Sciatic nerve (tissue), 2 donors: ENCODE data around the gene APBA2. TPM values are rescaled to one million over a fixed set of nuclear protein-coding genes. Genes with fewer than 3 reads are reported as not detected.
A peak's percentile ranks its signal among the peaks of the same experiment; 100 is the strongest.
"Not testable (repeated sequence)": the region's sequence is repeated elsewhere in the genome, so short reads cannot be mapped to it uniquely, and the experiment has no call there.

Experiments used
- ATAC-seq: fragments of 200-7000 bp; cut with Tn5 transposase; one replicate; pipeline ENCODE4 v1.9.1; 2020; ENCODE audit warnings: mild to moderate bottlenecking, moderate library complexity
- DNase-seq: peaks from one replicate; pipeline ENCODE4 v3.0.0-alpha.2; 2020; ENCODE audit warnings: low spot score
- intact Hi-C: fragments of 100-400 bp; cut with DNase I; formaldehyde crosslinking; loops from one replicate; pipeline ENCODE4 v1.14.2; 2022
- total RNA-seq: library from RNA; stranded (reverse); fragmentation: NEBNext Ultra II Directional; extraction: Animal tissue kit (Norgen Biotek cat#: 25700); gene quantifications from one replicate; pipeline ENCODE4 v1.2.1, GENCODE V29; 2021
- donor health status: DM: no; HTN: no; CAD: no.
- donor health status: DM: no; HTN: no; CAD: no.

APBA2 gene
- total RNA-seq, 1 donor from 2014 or later, result 3.5 TPM

DNA sequence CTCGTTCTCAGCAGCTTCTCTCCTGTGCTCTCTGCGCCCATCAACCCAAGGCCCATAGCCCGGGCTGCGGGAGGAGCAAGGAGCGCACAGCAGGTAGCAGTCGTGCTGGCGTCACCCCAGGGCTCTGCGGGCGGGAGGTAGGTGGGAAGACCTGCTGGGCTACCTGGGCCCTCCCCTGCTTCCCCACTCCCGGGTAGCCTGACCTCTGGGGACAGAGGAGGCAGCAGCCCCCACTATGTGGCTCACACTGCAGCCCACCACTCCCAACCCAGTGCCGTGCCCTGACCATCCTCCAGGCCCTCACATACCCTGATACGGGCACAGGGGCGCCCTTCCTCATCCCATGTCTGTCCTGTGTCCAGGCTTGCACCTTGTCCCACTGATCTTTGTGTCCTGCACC lies 212.9 kb downstream of the APBA2 start:
- DNase-seq, result no peak
- ATAC-seq, result no peak
- intact Hi-C loops, result no loop called here

DNA sequence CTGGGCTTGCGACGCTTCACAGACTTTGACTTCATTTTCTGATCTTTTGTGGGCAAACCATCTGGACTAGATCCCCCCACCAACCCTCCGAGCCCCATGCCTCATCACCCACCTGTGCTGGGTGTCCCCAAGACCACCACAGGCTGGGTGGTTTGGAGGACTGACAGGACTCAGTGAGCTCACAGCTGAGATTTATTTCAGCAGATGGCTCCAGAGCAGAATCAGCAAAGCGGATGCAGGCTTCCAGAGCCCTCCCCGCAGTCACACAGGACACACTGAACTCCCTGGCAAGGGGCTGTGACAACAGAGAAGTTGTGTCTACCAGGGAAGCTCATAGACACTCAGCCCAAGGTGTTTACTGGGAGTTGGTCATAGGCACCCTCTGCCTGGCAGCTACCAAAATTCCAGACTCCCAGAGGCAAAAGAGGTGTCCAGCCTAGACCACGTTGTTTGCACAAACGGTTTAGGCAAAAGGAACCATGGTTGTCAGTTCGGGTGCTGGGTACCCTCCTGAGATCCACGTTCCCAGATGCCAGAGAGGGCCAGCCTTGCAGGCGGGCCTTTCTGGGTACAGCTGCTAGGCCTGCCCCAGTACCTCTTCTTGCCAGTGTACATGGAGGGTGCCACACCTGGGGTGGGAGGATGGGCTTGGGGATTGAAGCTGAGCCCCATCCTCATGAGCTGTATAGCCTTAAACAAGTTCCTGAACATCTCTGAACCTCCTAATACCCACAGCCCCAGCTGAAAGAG lies 213.5 kb downstream of the APBA2 start:
- intact Hi-C loops, result no loop called here
- ATAC-seq (no peak), DNase-seq (no peak)

DNA sequence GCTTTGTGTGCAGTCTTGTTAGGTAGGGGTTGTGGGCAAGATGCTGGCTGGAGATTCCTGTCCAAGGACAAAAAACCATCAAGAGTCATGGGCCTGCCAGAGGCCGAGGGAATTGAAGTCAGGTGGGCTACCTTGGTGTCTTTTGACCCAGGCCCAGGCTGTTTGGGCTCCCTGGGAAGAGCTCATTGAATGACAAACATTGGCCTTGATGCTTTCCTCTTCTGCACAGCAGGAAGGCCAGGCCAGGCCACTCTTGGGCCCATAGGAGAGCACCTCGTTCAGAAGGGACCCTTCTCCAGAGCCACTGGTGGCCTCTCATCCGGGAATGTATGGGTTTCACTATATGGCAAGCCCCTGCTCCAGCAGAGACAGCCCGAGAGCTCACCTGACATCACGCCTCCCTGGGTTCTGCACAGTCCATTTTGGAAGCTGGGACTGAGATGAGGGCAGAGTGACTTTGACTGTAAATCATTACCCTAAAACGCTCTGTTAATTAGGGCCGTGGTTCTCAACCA lies 214.8 kb downstream of the APBA2 start:
- ATAC-seq, result no peak
- intact Hi-C loops, result no loop called here
- DNase-seq, result no peak

DNA sequence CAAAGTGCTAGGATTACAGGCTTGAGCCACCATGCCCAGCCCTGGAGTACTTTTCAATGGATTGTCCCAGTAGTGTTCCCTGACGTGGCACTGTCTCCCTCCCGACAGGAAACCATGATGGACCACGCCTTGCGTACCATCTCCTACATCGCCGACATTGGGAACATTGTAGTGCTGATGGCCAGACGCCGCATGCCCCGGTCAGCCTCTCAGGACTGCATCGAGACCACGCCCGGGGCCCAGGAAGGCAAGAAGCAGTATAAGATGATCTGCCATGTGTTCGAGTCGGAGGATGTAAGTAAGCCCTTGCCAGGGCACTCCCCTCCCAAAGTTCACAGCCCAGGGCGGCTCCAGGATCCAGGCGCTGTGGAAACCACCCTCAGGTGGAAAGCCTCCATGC lies 215.7 kb downstream of the APBA2 start:
- DNase-seq (no peak), ATAC-seq (no peak)
- intact Hi-C loops, result no loop called here

DNA sequence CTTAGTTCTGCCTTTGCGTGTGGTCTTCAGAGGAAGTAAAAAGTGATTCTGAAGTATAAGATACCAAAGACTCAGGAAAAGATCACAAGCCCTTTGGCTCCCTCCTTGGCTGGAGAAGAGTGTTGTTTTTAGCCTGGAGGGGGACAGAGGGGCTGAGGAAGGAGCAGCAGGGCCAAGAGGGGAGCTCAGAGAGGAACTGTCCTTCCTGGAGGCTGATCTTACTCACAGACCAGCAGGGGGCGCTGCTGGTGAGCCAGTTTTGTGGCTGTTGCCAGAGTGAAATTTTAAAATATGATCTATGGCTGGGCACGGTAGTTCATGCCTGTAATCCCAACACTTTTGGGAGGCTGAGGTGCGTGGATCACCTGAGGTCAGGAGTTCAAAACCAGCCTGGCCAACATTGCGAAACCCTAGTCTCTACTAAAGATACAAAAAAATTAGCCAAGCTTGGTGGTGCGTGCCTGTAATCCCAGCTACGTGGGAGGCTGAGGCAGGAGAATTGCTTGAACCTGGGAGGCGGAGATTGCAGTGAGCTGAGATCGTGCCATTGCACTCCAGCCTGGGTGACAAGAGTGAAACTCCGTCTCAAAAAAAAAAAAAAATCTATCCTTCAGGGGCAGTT lies 216.5 kb downstream of the APBA2 start:
- ATAC-seq, intact Hi-C loops, DNase-seq: not testable (repeated sequence)

DNA sequence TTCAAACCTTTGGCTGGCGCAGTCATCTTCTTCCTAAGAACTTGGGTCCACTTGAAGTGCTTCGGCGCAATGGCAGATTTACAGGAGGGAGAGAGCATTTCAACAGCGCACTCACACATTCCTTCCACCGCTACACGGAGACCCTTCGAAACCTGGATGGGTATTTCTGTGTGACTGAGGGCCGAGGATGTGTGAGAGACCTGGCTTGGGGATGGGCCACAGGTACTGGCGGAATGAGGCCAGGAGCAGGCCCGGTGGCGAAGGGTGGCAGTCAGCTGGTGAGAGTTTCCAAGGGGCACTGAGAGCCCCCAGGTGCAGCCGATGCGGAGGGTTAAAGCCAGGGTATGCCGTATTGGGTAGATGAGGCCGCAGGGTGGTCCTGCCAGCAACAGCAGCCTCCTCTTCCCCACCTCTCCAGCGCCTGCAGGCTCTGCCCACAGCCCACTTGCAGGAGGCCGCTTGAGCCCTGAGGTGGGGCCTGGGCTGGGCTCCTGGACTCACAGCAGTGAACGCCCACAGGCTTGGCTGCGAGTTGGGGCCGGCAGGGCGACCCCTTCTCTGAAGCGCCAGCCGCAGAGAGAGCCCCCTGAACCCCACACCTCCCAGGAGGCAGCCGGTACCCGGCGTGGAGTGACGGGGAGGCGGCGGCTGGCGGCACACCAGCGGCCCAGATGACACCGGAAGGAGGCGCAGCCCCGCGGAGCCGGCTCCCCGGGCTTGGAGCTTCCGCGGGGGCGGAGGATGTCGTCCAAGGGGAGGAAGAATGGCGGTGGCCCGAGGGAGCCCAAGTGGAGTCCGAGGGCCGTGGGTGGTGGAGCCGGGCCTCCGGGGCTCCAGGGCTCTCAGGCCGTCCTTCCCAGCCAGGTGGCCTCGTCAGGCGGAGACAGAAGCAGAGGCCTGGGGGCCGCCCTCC lies 217.4 kb downstream of the APBA2 start:
- intact Hi-C loops, result no loop called here
- no peak for DNase-seq
- peak; percentile 66 for ATAC-seq

DNA sequence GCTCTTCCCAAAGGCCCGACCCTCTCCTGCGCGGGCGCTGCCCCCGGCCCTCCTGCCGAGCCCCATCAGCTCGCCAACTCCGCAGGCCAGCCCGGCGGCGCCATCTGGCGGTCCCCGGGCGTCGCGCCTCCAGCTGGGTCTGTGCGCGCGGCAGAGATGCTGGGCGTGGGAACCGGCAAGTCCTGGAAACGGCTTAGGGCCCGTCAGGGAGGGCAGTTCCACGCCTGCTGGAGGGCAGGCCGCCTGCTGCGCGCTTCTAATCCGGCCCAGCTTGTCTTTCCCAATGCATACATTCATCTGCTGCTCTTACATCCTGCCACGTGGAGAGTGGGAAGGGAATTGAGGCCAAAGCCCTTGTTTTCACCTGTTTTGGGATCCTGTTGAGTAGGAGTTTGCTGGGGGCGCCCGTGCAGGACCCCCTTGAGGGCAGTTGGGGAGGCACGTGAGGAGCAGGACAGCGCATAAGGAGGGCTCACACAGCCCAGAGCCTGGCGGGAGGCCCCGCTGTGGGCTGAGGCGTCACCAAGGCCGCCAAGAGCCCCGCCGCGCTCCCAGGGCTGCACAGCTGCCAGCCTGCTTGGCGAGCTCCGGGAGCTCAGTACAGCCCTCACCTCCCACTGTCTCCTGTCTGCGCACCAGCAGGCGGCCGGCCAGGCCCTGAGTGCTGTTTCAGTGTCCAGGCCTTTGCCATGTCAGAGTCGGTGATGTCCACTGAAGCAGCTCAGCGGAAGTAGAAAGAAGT lies 218.2 kb downstream of the APBA2 start:
- DNase-seq (peak; percentile 83), ATAC-seq (peak; percentile 88)
- intact Hi-C loops, result no loop called here

DNA sequence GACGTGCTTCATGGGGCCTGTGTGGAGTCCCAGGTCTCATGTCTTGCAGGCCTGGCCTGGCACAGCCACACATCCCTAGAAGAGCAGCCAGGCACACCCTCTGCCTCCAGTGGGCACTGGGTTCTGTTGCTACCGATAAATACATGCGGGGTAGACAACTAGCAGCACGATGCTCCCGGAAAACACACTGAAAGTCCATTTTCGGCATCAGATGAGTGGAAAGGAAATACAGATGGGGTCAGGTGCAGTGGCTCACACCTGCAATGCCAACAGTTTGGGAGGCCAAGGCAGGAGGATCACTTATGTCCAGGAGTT lies 218.7 kb downstream of the APBA2 start:
- DNase-seq, result no peak
- no peak for ATAC-seq
- intact Hi-C loops, result no loop called here

DNA sequence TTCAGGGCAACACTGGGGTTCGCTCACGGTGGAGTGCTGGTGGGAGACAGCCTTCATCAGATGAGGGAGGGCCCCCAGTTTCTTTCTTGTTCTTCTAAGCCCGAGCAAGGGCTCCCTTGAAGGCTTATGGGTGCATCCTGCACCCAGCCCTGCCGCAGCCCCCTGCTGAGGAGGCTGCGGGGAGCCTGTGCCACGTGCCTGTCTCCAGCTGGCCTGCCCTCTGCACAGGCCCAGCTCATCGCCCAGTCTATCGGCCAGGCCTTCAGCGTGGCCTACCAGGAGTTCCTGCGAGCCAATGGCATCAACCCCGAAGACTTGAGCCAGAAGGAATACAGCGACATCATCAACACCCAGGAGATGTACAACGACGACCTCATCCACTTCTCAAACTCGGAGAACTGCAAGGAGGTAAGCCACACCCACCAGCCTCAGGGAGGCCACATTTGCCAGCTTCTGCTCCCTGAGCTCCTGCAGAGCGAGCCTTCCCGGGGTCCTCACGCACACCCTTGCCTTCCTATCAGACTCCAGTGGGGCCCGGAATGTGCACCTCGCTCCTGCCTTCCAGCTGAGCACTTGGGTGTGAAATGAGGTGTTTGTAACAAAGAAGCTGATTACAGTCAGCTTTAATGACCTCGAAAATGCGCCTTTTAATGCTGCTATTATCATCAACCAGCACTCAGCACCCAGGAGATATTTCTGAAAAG lies 219.5 kb downstream of the APBA2 start:
- DNase-seq, result no peak

DNA sequence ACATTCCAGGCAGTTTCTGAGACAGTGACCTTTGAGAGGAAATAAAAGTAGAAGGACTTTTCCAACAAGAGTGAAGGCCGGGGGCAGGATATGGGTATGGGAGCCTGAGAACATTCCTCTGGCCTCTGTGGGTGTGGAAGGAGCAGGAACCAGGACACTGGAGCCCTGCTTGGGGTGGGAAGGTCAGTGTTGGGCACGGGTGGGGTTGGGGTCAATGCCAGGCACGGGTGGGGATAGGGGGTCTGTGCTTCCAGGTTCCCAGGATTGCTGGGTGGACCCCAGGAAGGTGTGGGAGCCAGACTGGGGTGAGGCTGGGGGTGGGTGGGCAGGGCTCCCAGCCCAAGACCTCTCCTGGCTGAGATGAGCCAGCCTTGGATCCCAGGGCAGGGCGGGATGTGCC lies 220.3 kb downstream of the APBA2 start:
- ATAC-seq (no peak), DNase-seq (no peak)
- intact Hi-C loops, result no loop called here

More for the DNA sequence above, 219.5 kb downstream of the APBA2 start:
- intact Hi-C loops, result no loop called here
- no peak for ATAC-seq

DNA sequence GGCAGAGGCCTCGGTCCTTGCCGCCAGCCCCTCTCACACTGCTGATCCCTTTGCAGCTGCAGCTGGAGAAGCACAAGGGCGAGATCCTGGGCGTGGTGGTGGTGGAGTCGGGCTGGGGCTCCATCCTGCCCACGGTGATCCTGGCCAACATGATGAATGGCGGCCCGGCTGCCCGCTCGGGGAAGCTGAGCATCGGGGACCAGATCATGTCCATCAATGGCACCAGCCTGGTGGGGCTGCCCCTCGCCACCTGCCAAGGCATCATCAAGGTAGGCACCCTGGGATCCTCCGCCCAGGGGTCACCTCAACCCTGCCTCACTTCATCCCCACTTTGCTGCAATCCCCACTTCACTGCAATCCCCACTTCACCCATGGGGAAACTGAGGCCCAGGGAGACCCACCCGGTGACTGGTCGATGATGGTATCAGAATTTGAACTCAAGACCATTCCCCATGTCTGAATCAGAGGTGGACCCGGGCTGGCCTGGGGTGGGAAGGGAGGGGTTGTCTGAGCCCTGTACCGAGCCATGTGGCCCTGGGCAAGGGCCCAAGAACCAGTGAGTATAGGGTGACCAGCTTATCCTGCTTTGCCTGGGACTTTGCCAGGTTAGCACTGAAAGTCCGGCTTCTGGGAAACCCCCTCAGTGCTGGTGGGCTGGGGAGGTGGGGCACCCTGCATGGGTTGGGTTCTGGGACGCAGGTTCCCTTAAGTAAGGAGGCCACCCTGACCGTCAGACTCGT lies 220.9 kb downstream of the APBA2 start:
- ATAC-seq, result no peak
- DNase-seq, result no peak
- intact Hi-C loops, result no loop called here

DNA sequence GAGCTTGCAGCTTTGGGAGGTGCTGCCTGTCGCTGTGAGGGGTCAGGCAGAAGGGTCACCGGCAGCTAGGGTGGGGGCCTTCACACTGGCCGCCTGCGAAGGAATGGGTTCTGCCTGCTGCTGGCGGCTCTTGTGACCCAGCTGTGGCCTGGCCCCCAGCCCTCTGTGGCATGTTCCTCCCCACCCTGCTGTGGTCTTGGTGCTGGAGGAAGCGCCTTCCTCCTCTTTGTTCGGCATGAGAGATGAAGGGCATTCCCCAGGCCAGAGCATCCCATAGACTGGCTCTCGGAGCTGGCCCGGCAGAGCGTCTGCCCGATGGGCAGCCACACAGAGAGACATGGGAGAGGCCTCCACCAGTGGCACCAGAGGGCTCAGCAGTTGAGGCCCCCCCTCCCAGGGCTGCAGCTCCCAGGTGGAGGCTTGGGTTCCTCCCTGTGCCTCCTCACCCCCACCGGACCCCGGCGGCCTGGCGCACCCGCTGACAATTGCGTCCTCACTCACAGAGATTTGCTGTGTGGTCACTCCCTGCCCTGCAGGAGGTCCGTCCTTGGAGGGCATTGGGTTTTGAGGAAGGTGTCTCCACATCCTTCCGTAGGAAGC lies 221.6 kb downstream of the APBA2 start:
- DNase-seq, result no peak
- intact Hi-C loops, result no loop called here
- ATAC-seq, result no peak

DNA sequence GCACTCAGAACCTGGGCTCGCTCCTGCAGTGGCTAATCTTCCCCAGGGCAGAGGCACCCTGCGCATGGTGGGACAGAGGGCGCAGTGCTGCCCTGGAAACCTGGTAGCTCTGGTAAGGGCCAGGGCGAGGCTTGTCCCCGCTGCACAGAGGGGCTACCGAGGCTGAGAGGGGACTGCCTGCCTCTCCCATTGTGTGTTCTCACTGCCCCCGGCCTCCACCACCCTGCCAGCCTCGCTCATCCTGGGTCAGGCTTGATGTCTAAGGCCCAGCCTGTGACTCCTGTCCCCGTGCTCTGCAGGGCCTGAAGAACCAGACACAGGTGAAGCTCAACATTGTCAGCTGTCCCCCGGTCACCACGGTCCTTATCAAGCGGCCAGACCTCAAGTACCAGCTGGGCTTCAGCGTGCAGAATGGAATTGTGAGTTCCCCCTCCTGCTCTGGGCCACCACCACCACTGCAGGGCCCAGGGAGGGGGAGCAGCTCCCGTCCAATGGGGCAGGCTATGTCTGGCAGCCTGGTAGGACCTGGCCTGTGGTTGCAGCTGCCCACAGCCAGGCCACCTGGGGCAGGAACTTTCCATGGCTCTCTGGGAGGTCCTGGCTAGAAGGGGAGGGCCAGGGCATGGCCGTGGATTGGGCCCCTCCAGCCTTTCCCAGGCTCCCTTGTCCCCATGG lies 222.3 kb downstream of the APBA2 start:
- DNase-seq, result no peak
- intact Hi-C loops, result no loop called here
- no peak for ATAC-seq

DNA sequence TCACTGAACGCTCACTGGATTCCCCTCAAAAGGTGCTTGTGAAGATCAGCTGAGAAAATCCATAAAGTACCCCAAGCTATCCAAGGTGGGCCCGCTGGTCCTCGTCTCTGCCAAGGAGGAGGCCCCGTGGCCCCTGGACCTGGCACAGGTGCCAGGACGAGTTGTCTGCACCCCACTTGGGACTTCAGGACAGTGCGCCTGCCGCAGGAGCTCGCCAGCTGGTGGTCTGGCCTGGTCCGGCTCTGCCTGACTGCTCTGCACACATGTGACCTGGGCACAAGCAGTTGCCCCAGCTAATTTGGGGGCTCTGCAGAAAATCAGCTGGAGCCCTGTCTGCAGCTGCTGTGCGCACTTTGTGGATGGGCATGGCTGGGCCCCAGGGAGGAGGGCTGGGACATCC lies 224.0 kb downstream of the APBA2 start:
- no peak for ATAC-seq
- no peak for DNase-seq
- intact Hi-C loops, result no loop called here

DNA sequence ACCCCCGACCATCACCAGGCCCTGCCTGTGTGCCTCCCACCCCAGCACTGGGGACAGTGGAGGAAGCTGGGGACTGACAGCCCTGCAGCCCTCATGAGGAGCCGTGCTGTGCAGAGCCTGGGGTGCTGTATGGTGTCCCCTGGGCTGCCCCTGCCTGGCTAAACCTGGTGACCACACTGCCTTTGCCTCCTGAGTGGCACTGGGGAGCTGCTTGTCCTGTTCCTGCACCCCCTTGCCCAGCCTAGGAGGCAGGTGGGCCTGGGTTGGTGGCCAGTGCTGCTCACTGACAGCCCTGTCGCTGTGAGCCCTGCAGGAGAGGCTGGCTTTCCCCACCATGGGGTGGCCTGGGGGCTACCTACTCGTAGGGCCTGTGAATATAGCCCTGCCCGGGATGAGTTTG lies 224.4 kb downstream of the APBA2 start:
- intact Hi-C loops, result no loop called here
- no peak for ATAC-seq
- DNase-seq, result no peak

DNA sequence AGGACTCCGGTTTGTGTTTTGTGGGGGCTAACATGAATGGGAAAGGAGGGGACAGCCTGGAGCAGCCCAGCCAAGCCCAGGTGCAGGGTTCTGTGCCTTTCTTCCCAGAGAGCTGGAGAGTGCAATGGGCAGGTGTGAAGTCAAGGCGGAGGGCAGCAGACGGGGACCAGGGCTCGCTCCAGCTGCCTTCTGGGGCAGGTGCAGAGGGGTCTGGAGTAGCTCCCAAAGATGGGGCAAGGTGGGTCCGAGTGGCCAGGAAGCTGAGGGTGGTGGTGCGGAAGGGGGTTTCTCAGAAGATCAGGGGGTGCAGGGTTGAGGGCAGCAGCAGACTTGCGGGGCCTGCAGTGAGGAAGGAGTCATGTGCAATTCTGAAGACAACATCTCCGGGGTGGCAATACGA lies 225.0 kb downstream of the APBA2 start:
- ATAC-seq (no peak), DNase-seq (no peak)
- intact Hi-C loops, result no loop called here

DNA sequence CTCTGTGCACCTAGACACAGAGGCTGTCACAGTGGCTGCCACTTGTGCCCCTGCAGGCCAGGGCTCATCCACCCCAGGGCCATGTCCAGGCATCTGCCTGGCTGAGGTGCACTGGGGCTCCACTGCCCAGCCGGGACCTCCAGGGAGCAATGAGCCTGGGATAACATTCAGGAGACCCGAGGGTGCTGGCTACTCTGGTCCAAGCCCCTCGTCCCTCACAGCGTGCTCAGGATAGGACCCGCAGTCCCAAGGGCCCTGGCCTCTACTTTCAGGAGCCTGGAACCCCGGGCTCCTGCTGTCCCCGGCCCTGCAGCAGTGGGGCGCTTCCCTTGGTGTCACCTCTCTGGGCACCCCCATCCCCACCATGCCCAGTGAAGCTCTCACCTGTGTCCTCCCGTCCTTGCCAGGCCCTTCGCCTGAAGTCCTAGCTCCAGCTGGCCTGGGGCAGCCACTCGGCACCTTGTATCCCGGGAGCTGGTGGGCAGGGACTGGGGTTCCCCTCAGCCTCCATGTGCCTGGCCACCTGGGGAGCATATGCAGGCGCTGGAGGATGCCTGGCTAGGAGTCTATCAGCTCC lies 226.0 kb downstream of the APBA2 start:
- DNase-seq, result no peak
- no peak for ATAC-seq
- intact Hi-C loops, result no loop called here
